ENCODE data around the gene SWI5. TPM values are rescaled to one million over a fixed set of nuclear protein-coding genes. Genes with fewer than 3 reads are reported as not detected.

The SWI5 gene
- total and polyA plus RNA-seq, 9 of the 15 experiments (the other 6 are each of a cell fraction or from before 2014, with no cell fraction given), result 62.8 to 133 (median 95.9) TPM

DNA sequence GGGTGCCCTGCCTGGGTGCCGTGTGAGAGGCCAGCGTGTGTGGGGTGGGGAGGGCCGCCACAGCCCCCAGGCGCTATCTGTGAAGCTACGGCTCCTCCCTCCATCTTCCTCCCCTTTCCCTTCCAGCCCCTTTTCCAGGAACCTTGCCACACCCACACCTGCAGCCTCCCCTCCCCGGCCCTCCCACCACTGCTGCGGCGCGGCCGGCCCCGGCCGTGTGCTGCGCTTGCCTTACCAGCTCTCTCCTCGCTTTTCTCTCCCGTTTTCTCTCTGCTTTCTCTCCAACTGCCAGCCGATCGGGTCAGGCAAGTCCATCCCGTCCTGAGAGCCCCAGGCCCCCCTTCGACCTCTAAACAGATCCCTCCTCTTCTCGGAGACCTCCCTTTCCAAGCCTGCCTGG, 21.7 kb upstream of the SWI5 start (continued):
- TF ChIP-seq UBTF (IDR thresholded peaks at IDR 0.05; ENCODE audit: borderline replicate concordance in 1 of 2, low read depth in 2 of 2, low read length in 2 of 2), result 0 out of 4 replicates have a peak, but pooled peaks of 1 of the 2 experiments have one; percentile 5
- peak in 1 of 2 experiments; percentile 90; a peak in 2 of 4 replicates for TF ChIP-seq HDAC1 (IDR thresholded peaks at IDR 0.05)
- peak; percentile 67; the same call in 1 of the 2 replicates for TF ChIP-seq MTA1 (IDR thresholded peaks at IDR 0.05; ENCODE audit: borderline replicate concordance)
- TF ChIP-seq POLR2A (conservative IDR thresholded peaks at IDR 0.05), result peak; percentile 67
- no peak for TF ChIP-seq ETV5 (CRISPR knock-in tag; IDR thresholded peaks at IDR 0.05; ENCODE audit: low read depth)
- peak; percentile 48 to 52; a peak in 2 of 4 replicates for TF ChIP-seq NRF1 (conservative IDR thresholded peaks at IDR 0.05 in 1 of 2, IDR thresholded peaks at IDR 0.05 in 1 of 2)
- TF ChIP-seq SUPT5H (IDR thresholded peaks at IDR 0.05), result peak; percentile 50
- 0 out of 2 replicates have a peak, but pooled peaks have one; percentile 20 for TF ChIP-seq PML (IDR thresholded peaks at IDR 0.05; ENCODE audit: low read length)
- TF ChIP-seq, protein P1, sequence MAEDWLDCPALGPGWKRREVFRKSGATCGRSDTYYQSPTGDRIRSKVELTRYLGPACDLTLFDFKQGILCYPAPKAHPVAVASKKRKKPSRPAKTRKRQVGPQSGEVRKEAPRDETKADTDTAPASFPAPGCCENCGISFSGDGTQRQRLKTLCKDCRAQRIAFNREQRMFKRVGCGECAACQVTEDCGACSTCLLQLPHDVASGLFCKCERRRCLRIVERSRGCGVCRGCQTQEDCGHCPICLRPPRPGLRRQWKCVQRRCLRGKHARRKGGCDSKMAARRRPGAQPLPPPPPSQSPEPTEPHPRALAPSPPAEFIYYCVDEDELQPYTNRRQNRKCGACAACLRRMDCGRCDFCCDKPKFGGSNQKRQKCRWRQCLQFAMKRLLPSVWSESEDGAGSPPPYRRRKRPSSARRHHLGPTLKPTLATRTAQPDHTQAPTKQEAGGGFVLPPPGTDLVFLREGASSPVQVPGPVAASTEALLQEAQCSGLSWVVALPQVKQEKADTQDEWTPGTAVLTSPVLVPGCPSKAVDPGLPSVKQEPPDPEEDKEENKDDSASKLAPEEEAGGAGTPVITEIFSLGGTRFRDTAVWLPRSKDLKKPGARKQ (CRISPR knock-in tag; IDR thresholded peaks at IDR 0.05), result no peak
- TF ChIP-seq BCOR (IDR thresholded peaks at IDR 0.05), result peak; percentile 82
- no peak for TF ChIP-seq RBBP5 (IDR thresholded peaks at IDR 0.05; ENCODE audit: borderline replicate concordance, insufficient read depth, low read length, poor library complexity, severe bottlenecking)
- TF ChIP-seq NKRF (IDR thresholded peaks at IDR 0.05; ENCODE audit: borderline replicate concordance), result 0 out of 2 replicates have a peak, but pooled peaks have one; percentile 52
- TF ChIP-seq, protein P2, sequence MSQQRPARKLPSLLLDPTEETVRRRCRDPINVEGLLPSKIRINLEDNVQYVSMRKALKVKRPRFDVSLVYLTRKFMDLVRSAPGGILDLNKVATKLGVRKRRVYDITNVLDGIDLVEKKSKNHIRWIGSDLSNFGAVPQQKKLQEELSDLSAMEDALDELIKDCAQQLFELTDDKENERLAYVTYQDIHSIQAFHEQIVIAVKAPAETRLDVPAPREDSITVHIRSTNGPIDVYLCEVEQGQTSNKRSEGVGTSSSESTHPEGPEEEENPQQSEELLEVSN (IDR thresholded peaks at IDR 0.05; ENCODE audit: borderline replicate concordance in 1 of 2, extremely low read depth in 1 of 2, insufficient read depth in 1 of 2, insufficient read length in 1 of 2, low read depth in 1 of 2, low read length in 1 of 2, poor library complexity in 1 of 2, severe bottlenecking in 1 of 2), result peak in 1 of 2 experiments; percentile 60
- 0 out of 2 replicates have a peak, but pooled peaks have one; percentile 16 for TF ChIP-seq ZBTB9 (CRISPR knock-in tag; IDR thresholded peaks at IDR 0.05)
- peak in 1 of 3 experiments; percentile 46 for TF ChIP-seq YY1 (IDR thresholded peaks at IDR 0.05; ENCODE audit: borderline replicate concordance in 1 of 3, control insufficient read depth in 1 of 3, extremely low read depth in 1 of 3, insufficient read depth in 3 of 3, insufficient read length in 1 of 3, insufficient replicate concordance in 2 of 3, low read depth in 1 of 3, low read length in 2 of 3)
- TF ChIP-seq ZC3H8 (IDR thresholded peaks at IDR 0.05), result no peak
